ENCODE data around the gene ARHGEF12. TPM values are rescaled to one million over a fixed set of nuclear protein-coding genes. Genes with fewer than 3 reads are reported as not detected.

ARHGEF12 gene
- total RNA-seq, 2 donors from 2014 or later, result 11.2 to 14.2 TPM

GRCh38 chr11:120413480-120413879 is 77.3 kb downstream of the ARHGEF12 start:
- Mint-ChIP-seq H3K27ac (peak overlapping the region in 1 of 2 donors; percentile 38), H3K9me3 (no peaks in the 10 kb centered on the region), H3K36me3 (no peaks in the 10 kb centered on the region)
- DNase-seq (ENCODE audit: low spot score in 2 of 2) (no peak), ATAC-seq (no peak)

GRCh38 chr11:120420572-120420971 is 84.4 kb downstream of the ARHGEF12 start:
- no peaks in the 10 kb centered on the region for H3K9me3 Mint-ChIP-seq
- no peak for ATAC-seq

GRCh38 chr11:120424185-120424969 is 88.2 kb downstream of the ARHGEF12 start:
- no peak for DNase-seq (ENCODE audit: low spot score in 2 of 2)
- no peaks in the 10 kb centered on the region for H3K36me3 Mint-ChIP-seq
- no peak overlapping the region for H3K27ac Mint-ChIP-seq
- no peak for ATAC-seq
- H3K9me3 Mint-ChIP-seq, result no peaks in the 10 kb centered on the region

More at GRCh38 chr11:120420572-120420971, 84.4 kb downstream of the ARHGEF12 start:
- H3K36me3 Mint-ChIP-seq, result no peaks in the 10 kb centered on the region
- DNase-seq (ENCODE audit: low spot score in 2 of 2), result no peak
- H3K27ac Mint-ChIP-seq, result no peak overlapping the region

GRCh38 chr11:120424970-120425332 is 88.7 kb downstream of the ARHGEF12 start:
- Mint-ChIP-seq H3K9me3 (no peaks in the 10 kb centered on the region), H3K36me3 (no peaks in the 10 kb centered on the region), H3K27ac (no peak overlapping the region)
- DNase-seq (ENCODE audit: low spot score in 2 of 2) (no peak), ATAC-seq (no peak)

- ATAC-seq (no peak), DNase-seq (ENCODE audit: low spot score in 2 of 2) (no peak)
- no peaks in the 10 kb centered on the region for H3K9me3 Mint-ChIP-seq
- no peaks in the 10 kb centered on the region for H3K36me3 Mint-ChIP-seq
- H3K27ac Mint-ChIP-seq, result no peak overlapping the region
These were observed 89.3 kb downstream of the ARHGEF12 start for GRCh38 chr11:120425527-120425926.

- no peaks in the 10 kb centered on the region for H3K36me3 Mint-ChIP-seq
- no peaks in the 10 kb centered on the region for H3K9me3 Mint-ChIP-seq
- ATAC-seq, result no peak
These were observed 93.9 kb downstream of the ARHGEF12 start for GRCh38 chr11:120430146-120430545.

DNA sequence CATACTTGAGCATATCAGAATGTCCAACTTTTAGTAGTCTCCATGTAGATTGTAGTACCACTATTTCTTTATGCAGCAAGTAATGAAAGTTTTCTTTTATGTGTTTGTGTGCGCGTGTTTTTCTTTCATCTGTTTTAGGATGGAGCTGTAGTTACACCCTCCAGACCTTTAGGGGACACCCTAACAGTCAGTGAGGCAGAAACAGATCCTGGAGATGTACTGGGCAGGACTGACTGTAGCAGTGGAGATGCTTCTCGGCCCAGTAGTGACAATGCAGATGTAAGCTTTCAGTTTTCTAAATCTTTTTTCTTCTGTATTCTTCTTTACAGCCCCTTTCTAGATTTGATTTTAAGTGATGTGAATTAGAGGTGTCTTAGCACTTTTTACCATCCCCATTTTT is 95.4 kb downstream of the ARHGEF12 start:
- ATAC-seq (peak; percentile 46 to 76), DNase-seq (ENCODE audit: low spot score in 2 of 2) (peak in 1 of 2 donors; percentile 10)
- peak overlapping the region; percentile 62 to 84 for H3K27ac Mint-ChIP-seq
- H3K9me3 Mint-ChIP-seq, result no peaks in the 10 kb centered on the region
- H3K36me3 Mint-ChIP-seq, result no peaks in the 10 kb centered on the region

More at GRCh38 chr11:120430146-120430545, 93.9 kb downstream of the ARHGEF12 start:
- no peak overlapping the region for H3K27ac Mint-ChIP-seq
- no peak for DNase-seq (ENCODE audit: low spot score in 2 of 2)

DNA sequence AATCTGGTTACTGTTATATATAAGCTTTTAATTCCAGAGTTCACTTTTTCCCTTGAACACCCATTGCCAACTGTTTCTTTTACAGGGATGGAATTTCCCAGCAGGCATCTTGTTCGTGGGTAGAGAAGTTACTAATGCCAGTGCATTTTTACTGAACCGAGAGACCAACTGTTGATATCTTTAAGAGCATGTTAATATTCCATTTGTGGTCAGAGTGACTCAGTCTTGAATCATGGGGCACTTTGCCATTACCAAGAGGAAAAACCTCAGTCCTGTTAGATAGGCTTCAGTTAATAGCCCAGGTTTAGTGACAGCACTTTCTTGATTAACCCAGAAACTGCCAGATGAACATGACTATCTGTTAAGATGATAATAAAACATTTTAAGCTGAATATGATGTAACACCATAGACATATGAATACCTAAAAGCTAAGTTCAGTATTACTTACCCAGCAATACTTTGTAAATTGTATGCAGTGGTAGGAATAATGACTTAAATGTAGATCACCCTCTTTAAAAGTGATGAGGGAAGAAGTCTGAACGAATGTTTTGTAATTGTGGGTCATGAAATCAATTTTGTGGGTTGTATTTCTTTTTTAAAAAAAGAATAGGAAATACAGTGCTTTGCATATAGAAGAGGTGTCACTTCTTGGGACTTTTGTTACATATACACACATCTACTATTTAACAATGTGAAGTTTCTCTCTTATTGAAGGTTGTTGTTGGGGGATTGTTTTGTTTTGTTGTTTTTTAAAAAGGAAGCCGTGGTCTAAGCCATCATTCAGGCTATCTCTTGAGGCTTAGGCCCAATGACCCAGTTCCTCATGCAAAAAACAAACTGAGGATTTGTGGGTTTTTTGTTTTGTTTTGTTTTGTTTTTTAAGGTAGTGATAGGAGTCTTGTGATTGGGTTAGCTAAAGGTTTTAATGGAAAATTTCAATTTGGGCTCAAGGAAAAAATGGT is 96.1 kb downstream of the ARHGEF12 start:
- Mint-ChIP-seq H3K27ac (peak overlapping the region; percentile 62 to 84), H3K9me3 (no peaks in the 10 kb centered on the region), H3K36me3 (no peaks in the 10 kb centered on the region)
- ATAC-seq, result peak; percentile 84 to 91
- peak in 1 of 2 donors; percentile 5 for DNase-seq (ENCODE audit: low spot score in 2 of 2)

DNA sequence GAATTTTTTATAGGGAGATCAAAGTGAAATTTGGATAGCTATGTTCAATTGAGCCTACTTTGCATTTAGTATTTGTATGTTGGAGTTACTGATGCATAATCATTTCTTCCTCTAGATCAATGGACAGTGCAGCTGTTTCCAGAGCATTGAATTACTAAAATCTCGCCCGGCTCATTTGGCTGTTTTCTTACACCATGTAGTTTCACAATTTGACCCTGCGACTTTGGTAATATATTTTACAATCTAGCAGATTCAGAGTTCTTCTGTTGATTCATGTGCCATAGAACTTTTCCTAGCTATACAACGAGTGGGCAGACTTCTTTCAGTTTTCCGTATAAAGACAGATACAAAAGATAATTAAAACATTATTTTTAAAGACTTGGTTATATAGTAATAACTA is 105.4 kb downstream of the ARHGEF12 start:
- ATAC-seq (no peak), DNase-seq (ENCODE audit: low spot score in 2 of 2) (no peak)
- Mint-ChIP-seq H3K9me3 (no peaks in the 10 kb centered on the region), H3K36me3 (peaks cover 0 to 7% of the 10 kb centered on the region in 2 donors), H3K27ac (no peak overlapping the region)

DNA sequence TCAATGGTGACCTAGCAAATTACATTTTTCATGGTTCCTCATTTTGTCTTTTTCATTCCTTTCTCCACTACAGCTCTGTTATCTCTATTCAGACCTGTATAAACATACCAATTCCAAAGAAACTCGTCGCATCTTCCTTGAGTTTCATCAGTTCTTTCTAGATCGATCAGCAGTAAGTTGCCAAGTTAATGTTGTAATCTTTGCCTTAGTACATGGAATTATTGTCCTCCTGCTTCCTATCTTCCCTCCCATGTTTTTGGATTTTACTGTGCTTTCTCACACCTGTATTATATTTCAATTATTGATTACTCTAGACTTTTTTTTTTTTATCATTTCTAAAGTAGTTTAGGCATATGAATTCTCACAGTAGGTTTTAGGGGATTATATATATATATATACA is 105.8 kb downstream of the ARHGEF12 start:
- ATAC-seq, result no peak
- H3K36me3 Mint-ChIP-seq, result peaks cover 0 to 7% of the 10 kb centered on the region in 2 donors

DNA sequence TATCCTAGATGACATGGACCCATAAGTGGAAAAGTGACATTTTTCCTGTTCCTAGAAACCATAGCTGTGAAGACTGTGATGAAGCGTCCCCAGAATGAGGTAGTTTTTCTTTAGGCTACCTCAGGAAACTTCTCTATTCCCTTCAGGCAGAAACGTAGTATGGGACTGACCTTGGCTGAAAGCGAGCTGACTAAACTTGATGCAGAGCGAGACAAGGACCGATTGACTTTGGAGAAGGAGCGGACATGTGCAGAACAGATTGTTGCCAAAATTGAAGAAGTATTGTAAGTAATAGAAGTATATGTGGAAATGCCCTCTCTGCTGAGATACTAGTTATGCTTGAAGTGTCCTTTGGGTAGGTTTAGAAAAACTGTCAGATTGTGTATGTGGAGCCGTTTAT is 110.6 kb downstream of the ARHGEF12 start:
- Mint-ChIP-seq H3K27ac (no peak overlapping the region), H3K36me3 (peaks cover 0 to 13% of the 10 kb centered on the region in 2 donors), H3K9me3 (no peaks in the 10 kb centered on the region)
- DNase-seq (ENCODE audit: low spot score in 2 of 2), result no peak
- ATAC-seq, result no peak

More for the DNA sequence above, 105.8 kb downstream of the ARHGEF12 start:
- Mint-ChIP-seq H3K27ac (no peak overlapping the region), H3K9me3 (no peaks in the 10 kb centered on the region)
- no peak for DNase-seq (ENCODE audit: low spot score in 2 of 2)

GRCh38 chr11:120448240-120448639 is 112.0 kb downstream of the ARHGEF12 start:
- H3K27ac Mint-ChIP-seq, result no peak overlapping the region
- DNase-seq (ENCODE audit: low spot score in 2 of 2), result no peak
- H3K36me3 Mint-ChIP-seq, result peaks cover 0 to 16% of the 10 kb centered on the region in 2 donors
- no peak for ATAC-seq
- H3K9me3 Mint-ChIP-seq, result no peaks in the 10 kb centered on the region

DNA sequence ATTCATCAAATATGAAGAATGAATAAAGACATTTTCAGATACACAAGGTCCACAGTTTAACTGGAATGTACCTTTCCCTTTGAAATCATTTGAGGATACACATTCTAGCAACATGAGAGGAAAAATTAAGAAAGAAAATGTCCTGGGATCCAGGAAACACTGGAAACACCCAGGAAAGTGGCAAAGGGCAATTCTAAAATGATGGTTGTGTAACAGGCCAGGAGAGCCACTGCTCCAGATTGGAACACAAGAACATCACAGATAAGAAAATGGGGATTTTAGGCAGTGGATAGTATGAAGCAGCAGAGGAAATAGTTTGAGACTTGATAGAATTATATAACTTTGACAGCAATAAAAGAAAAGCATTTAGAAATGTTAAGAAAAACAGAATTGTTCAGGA is 119.3 kb downstream of the ARHGEF12 start:
- peaks cover 0 to 9% of the 10 kb centered on the region in 2 donors for H3K36me3 Mint-ChIP-seq
- no peak for DNase-seq (ENCODE audit: low spot score in 2 of 2)
- H3K27ac Mint-ChIP-seq, result no peak overlapping the region
- ATAC-seq, result no peak
- no peaks in the 10 kb centered on the region for H3K9me3 Mint-ChIP-seq

GRCh38 chr11:120457996-120458395 is 121.8 kb downstream of the ARHGEF12 start:
- DNase-seq (ENCODE audit: low spot score in 2 of 2), result no peak
- Mint-ChIP-seq H3K27ac (no peak overlapping the region), H3K36me3 (peaks cover 0 to 11% of the 10 kb centered on the region in 2 donors), H3K9me3 (no peaks in the 10 kb centered on the region)
- ATAC-seq, result no peak

GRCh38 chr11:120462825-120463224 is 126.6 kb downstream of the ARHGEF12 start:
- H3K36me3 Mint-ChIP-seq, result peaks cover 4 to 17% of the 10 kb centered on the region in 2 donors

DNA sequence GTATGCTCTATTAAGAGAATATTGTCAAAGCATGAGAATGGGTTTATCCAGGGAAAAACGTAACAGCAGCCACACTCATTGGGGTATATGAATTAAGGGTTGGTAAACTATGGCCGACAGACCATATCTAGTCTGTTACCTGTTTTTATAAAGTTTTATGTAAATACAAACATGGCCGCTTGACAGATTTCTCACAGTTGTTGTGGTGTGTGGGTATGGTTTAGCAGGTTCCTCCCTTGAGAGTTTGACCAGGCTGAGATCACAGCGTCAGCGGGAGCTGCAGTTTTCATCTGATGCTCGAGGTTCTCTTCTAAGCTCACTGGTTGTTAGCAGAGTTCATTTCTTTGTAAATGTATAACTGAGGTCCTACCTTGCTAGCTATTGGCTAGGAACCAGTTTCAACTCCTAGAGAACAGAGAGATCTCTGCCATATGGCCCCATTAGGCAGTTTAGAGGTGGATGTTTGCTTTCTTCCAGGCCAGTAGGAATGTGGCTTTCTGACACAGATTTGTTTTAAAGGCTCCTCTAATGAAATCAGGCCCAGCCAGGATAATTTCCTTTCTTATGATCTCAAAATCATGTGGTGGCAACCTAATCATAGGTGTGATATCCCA is 129.8 kb downstream of the ARHGEF12 start:
- ATAC-seq (no peak), DNase-seq (ENCODE audit: low spot score in 2 of 2) (no peak)
- Mint-ChIP-seq H3K27ac (no peak overlapping the region), H3K9me3 (no peaks in the 10 kb centered on the region), H3K36me3 (peaks cover 6 to 11% of the 10 kb centered on the region in 2 donors)

More at GRCh38 chr11:120462825-120463224, 126.6 kb downstream of the ARHGEF12 start:
- DNase-seq (ENCODE audit: low spot score in 2 of 2), result no peak
- ATAC-seq, result no peak
- Mint-ChIP-seq H3K9me3 (no peaks in the 10 kb centered on the region), H3K27ac (no peak overlapping the region)

- Mint-ChIP-seq H3K27ac (no peak overlapping the region), H3K36me3 (peaks cover 5 to 6% of the 10 kb centered on the region in 2 donors), H3K9me3 (no peaks in the 10 kb centered on the region)
- DNase-seq (ENCODE audit: low spot score in 2 of 2), result no peak
- ATAC-seq, result no peak
These were observed 131.4 kb downstream of the ARHGEF12 start for GRCh38 chr11:120467627-120468026.

Data from activated naive CD4-positive, alpha-beta T cell treated with anti-CD3 and anti-CD28 coated beads, Interleukin-2, amount 50 U/mL, for 72 hours (primary cell).